Loucy (cell line): ENCODE data around the gene CENPE.
"Not testable (repeated sequence)": the region's sequence is repeated elsewhere in the genome, so short reads cannot be mapped to it uniquely, and the experiment has no call there.

Source experiments
- EZH2phosphoT487 ChIP-seq: fragments of 200-600 bp; IDR thresholded peaks from 2 replicates; pipeline ENCODE4 v1.6.1; 2018; ENCODE audit warnings: antibody characterized with exemption, mild to moderate bottlenecking, moderate library complexity, borderline replicate concordance
- TF ChIP-seq, protein P1 (sequence below): fragments of 200-600 bp; sonication (generic); conservative IDR thresholded peaks from 2 replicates; pipeline ENCODE4 v1.5.1; 2014; ENCODE audit warnings: mild to moderate bottlenecking, antibody characterized with exemption, low read length

DNA sequence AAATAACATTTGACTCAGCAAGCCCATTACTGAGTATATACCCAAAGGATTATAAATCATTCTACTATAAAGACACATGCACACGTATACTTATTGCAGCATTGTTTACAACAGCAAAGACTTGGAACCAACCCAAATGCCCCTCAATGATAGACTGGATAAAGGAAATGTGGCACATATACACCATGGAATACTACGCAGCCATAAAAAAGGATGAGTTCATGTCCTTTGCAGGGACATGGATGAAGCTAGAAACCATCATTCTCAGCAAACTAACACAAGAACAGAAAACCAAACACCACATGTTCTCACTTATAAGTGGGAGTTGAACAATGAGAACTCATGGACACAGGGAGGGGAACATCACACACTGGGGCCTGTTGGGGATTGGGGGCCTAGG lies 28.4 kb downstream of the CENPE start:
- TF ChIP-seq, protein P1, sequence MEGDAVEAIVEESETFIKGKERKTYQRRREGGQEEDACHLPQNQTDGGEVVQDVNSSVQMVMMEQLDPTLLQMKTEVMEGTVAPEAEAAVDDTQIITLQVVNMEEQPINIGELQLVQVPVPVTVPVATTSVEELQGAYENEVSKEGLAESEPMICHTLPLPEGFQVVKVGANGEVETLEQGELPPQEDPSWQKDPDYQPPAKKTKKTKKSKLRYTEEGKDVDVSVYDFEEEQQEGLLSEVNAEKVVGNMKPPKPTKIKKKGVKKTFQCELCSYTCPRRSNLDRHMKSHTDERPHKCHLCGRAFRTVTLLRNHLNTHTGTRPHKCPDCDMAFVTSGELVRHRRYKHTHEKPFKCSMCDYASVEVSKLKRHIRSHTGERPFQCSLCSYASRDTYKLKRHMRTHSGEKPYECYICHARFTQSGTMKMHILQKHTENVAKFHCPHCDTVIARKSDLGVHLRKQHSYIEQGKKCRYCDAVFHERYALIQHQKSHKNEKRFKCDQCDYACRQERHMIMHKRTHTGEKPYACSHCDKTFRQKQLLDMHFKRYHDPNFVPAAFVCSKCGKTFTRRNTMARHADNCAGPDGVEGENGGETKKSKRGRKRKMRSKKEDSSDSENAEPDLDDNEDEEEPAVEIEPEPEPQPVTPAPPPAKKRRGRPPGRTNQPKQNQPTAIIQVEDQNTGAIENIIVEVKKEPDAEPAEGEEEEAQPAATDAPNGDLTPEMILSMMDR, result not testable (repeated sequence)
- TF ChIP-seq EZH2phosphoT487, result not testable (repeated sequence)
